NCI-H1694 (cell line): ENCODE data around the gene STX8.

Source experiments
- DNase-seq: peaks from one replicate; lab custom pipeline; 2025; lab: John Stamatoyannopoulos, UW

STX8 gene

GRCh38 chr17:9439851-9440250 lies 135.8 kb downstream of the STX8 start:
- no peak for DNase-seq

DNA sequence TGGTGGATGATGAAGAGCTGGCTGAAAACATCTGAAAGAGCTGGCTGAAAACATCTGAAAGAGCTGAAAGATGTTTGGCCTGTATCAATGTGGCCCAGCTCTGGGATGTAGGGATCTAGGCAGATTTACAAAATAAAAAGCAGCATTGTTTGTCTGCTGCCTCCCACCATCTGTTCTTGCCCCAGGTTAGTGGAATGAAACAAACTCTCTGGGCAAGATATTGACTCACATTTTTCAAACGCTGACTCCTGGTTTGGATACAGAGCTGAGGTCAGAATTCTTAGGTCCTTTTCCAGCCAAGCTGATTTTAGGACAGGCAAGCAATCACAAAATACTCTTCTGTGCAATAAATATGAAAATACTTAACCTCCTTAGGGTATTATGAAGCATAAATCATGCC lies 139.0 kb downstream of the STX8 start:
- DNase-seq, result peak; percentile 27

GRCh38 chr17:9435165-9435564 lies 140.5 kb downstream of the STX8 start:
- DNase-seq, result no peak

GRCh38 chr17:9434642-9435057 lies 141.0 kb downstream of the STX8 start:
- no peak for DNase-seq

DNA sequence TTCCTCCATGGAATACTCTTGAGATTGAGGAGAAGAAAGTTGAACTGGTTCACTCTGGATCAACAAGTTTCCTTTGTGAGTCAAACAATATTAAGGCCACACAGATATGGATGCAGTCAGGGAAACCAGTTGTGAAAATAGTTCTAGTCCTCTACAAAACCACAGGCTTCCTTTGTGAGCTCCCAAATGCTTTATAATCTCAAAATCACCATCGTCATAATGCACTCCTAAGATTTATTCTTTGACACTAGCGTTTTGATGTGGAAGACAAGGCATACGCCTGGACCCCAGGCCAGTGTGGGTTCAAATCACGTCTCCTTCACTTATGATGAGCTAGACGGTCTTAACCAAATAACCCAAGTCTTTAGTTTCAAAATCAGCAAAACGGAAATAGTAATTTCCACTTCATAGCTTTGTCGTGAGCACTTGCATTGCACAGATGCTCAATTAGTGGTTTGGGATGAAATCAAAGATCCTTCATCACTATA lies 142.6 kb downstream of the STX8 start:
- DNase-seq, result no peak

GRCh38 chr17:9432134-9432885 lies 143.3 kb downstream of the STX8 start:
- no peak for DNase-seq

GRCh38 chr17:9431620-9432019 lies 144.0 kb downstream of the STX8 start:
- no peak for DNase-seq

DNA sequence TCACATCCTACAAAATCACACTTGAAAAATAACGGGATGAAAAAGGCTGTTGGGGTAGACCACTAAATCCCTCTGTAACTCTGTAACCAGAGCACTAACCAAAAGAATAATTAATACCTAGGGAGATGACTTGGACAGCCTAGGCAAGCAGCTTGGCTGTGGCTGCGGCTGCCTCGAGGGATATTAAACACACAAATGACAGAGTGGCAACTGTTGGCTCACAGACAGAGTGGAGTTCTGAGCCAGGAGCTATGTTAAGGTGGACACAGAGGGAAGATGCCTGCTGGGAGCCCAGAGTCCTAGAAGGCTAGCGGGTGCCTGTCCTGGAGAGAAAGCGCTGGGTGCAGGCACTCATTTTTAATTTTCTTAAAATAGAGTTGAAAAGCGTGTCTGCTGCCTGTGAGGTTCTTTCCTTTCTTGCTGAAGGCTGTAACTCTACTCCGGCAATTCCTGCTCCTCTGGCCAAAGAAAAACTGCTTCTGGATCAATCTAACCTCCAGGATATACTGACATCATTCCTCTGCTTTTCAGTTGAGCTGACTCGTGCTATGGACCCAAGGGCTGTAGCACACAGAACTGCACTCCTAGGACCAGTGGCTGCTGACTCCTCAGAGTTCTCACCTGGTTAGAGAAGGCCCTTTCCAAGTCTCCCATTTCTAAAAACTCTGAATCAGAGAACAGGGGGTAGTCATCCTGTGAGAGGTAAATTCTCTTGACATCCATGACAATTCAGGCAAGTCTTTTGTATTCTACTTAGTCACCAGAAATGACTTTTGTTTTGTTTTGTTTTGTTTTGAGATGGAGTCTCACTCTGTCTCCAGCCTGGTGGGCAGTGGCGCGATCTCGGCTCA lies 147.9 kb downstream of the STX8 start:
- DNase-seq, result no peak

- DNase-seq, result no peak
These were observed 151.5 kb downstream of the STX8 start for GRCh38 chr17:9424071-9424640.

DNA sequence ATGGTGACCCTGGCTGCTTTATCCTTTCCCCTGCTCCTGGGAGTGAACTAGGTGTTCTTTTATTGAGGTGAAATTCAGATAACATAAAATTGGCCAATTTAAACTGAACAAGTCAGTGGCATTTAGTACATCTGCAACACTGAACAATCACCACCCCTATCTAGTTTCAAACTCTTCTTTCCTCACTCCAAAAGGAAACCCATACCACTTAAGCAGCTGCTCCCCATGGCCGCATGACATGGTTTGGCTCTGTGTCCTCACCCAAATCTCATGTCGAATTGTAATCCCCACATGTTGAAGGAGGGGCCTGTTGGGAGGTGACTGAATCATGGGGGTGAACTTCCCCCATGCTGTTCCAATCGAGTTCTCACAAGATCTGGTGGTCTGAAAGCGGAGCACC lies 154.1 kb downstream of the STX8 start:
- DNase-seq, result no peak

- DNase-seq, result no peak
These were observed 155.6 kb downstream of the STX8 start for GRCh38 chr17:9419932-9420453.

- no peak for DNase-seq
These were observed 161.1 kb downstream of the STX8 start for GRCh38 chr17:9414471-9414870.

- DNase-seq, result no peak
These were observed 164.9 kb downstream of the STX8 start for GRCh38 chr17:9410737-9411136.

DNA sequence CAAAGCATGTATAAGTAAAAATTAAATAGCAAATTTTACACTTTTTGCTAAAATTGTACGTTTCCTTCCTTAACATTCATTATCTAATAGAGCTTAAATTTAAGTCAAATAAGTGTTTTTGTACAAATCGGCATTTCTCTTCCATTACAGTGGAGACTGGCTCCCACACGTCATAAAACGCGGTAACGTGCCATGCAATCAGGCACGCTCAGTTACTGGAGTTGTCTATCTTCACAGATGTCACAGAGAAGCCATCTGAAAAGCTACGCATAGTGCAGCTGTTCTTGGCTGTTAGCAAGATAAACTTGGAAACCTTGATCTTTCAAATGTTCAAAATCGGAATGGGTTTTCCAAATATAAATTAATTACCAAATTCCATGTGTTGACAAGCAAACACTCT lies 165.3 kb downstream of the STX8 start:
- DNase-seq, result no peak

GRCh38 chr17:9409878-9410277 lies 165.7 kb downstream of the STX8 start:
- no peak for DNase-seq

GRCh38 chr17:9408868-9409829 lies 166.5 kb downstream of the STX8 start:
- no peak for DNase-seq

GRCh38 chr17:9408381-9408780 lies 167.2 kb downstream of the STX8 start:
- no peak for DNase-seq

- DNase-seq, result no peak
These were observed 169.5 kb downstream of the STX8 start for GRCh38 chr17:9406046-9406606.

GRCh38 chr17:9403257-9403656 lies 172.4 kb downstream of the STX8 start:
- no peak for DNase-seq

DNA sequence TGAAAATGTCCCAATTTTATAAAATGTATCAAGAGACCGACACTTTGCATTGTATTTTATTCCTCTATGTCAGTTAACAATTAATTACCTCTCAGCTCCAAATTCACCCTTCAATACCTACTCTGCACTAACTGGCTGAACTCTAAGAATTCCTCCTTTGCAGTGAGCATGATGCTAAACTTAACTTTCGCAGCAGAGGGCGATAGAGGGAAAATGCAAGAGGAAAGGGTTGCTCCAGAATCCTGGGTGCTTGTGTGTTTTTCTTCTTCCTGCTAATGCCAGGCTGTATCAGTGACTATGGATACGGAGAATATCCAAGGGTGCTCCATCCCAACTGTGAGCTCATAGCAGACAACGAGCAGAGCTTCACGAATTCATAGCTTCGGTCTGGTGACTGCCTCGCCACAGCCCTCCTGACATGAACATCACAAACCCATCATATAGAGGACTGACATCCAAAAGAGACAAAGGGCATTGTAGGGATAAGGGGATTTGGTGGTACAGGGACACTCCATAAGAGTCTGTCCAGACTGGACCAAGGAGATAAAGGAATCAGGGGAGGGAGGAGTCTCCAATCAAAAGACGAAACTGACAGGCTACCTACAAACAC lies 172.9 kb downstream of the STX8 start:
- peak; percentile 30 for DNase-seq

GRCh38 chr17:9401434-9401833 lies 174.2 kb downstream of the STX8 start:
- no peak for DNase-seq
